NCI-H526 treated with DMSO at 0.1 percent for 48 hours (cell line): Measurements from ENCODE around the gene MASTL.

Source experiments
- DNase-seq: peaks from one replicate; lab custom pipeline; 2025; lab: John Stamatoyannopoulos, UW

MASTL gene

DNA sequence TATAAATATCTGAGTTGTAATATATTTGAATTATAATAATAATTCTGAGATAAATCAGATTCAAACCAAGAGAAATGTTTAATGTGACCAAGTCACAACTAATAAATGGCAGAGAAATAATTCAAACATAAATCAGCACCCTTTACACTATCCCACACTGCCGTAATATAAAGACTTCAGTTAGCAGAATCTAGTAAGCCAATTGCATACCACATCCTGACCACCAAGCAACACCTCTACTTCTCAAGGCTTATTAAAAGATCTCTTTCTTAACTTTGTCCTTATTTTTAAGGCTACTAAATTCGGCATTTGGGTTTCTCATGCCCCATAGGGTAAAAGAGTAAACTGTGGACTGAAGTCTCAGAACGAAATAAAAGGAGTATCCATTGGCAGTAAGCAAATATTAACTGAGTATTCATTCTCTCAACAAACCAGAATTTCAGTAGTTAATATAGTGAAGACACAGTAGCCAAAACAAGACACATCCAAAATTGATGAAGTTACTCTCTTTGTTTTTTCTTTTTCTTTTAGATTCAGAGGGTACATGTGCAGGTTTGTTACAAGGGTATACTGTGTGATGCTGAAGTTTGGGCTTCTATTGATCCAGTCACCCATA is 70.6 kb downstream of the MASTL start:
- DNase-seq: no peak

DNA sequence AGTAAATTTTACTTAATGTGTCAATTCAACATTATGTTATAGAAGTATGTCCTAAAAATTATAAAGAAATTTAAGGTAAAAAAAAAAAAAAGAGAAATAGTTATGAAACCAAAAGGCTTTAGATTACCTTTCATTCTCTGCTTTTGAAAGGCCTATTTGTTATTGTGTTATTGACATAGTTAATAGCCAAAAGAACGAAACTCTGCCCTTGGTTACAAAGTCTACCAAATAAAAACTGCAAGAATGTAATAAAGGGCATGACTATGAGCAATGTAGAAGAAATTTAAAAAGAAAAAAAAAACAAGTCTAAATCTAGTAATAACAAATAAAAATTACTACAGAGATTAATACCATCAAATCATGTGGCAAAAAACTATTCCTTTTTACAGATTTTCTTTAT is 74.9 kb downstream of the MASTL start:
- no peak for DNase-seq

DNA sequence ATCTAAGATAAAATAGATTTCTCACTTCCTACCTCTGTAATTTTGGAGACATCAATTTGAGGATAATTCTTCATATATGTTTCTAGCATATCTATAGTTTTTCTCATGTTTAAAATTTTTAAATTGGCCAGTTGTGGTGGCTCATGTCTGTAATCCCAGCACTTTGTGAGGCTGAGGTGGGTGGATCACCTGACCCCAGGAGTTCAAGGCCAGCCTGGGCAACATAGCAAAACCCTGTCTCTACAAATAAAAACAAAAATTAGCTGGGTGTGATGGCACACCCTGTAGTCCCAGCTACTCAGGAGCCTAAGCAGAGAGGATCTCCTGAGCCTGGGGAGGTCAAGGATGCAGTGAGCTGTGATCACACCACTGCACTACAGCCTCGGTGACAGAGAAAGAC is 80.6 kb downstream of the MASTL start:
- DNase-seq: no peak
